Stimulated activated CD8-positive, alpha-beta memory T cell treated with anti-CD3 and anti-CD28 coated beads, Interleukin-7, amount 100 ng/mL, for 1 hour (primary cell): ENCODE measurements around the gene ATP9B.

Experiments used
- DNase-seq, 2 donors: peaks; one replicate each; pipeline ENCODE4 v3.0.0-alpha.2; 2020; ENCODE audit warnings: low read depth in 2 of 2

ATP9B gene

GRCh38 chr18:79197531-79197930 is 128.3 kb downstream of the ATP9B start:
- DNase-seq, result no peak

- DNase-seq, result no peak
Measured at GRCh38 chr18:79199691-79200374, 130.6 kb downstream of the ATP9B start.

GRCh38 chr18:79200546-79201268 is 131.5 kb downstream of the ATP9B start:
- no peak for DNase-seq

GRCh38 chr18:79203017-79203605 is 133.9 kb downstream of the ATP9B start:
- no peak for DNase-seq

GRCh38 chr18:79204889-79205807 is 136.0 kb downstream of the ATP9B start:
- DNase-seq, result no peak

GRCh38 chr18:79206444-79206843 is 137.2 kb downstream of the ATP9B start:
- DNase-seq, result no peak

- DNase-seq, result no peak
Measured at GRCh38 chr18:79208906-79209305, 139.7 kb downstream of the ATP9B start.

GRCh38 chr18:79210002-79210910 is 141.1 kb downstream of the ATP9B start:
- no peak for DNase-seq

- DNase-seq, result no peak
Measured at GRCh38 chr18:79211844-79212243, 142.7 kb downstream of the ATP9B start.

GRCh38 chr18:79214056-79214455 is 144.9 kb downstream of the ATP9B start:
- no peak for DNase-seq

GRCh38 chr18:79216176-79216575 is 147.0 kb downstream of the ATP9B start:
- no peak for DNase-seq

- no peak for DNase-seq
Measured at GRCh38 chr18:79217979-79218604, 148.9 kb downstream of the ATP9B start.

- DNase-seq, result no peak
Measured at GRCh38 chr18:79218605-79219190, 149.5 kb downstream of the ATP9B start.

- DNase-seq, result no peak
Measured at GRCh38 chr18:79221136-79221535, 151.9 kb downstream of the ATP9B start.

GRCh38 chr18:79222790-79223189 is 153.6 kb downstream of the ATP9B start:
- no peak for DNase-seq

- no peak for DNase-seq
Measured at GRCh38 chr18:79223431-79223830, 154.2 kb downstream of the ATP9B start.

GRCh38 chr18:79224381-79224780 is 155.2 kb downstream of the ATP9B start:
- DNase-seq, result no peak

- no peak for DNase-seq
Measured at GRCh38 chr18:79227621-79228020, 158.4 kb downstream of the ATP9B start.

- no peak for DNase-seq
Measured at GRCh38 chr18:79229431-79229830, 160.2 kb downstream of the ATP9B start.

GRCh38 chr18:79234438-79234837 is 165.2 kb downstream of the ATP9B start:
- no peak for DNase-seq
